HepG2 (cell line): ENCODE data around the gene LYRM1. TPM values are rescaled to one million over a fixed set of nuclear protein-coding genes. Genes with fewer than 3 reads are reported as not detected.
A peak's percentile ranks its signal among the peaks of the same experiment; 100 is the strongest.
"Not testable (repeated sequence)": the region's sequence is repeated elsewhere in the genome, so short reads cannot be mapped to it uniquely, and the experiment has no call there.

Experiments used
- ATAC-seq: fragments of 200-7000 bp; cut with Tn5 transposase; 3 replicates; pipeline ENCODE4 v1.9.1; 2020; ENCODE audit warnings: mild to moderate bottlenecking, moderate library complexity
- BruUV-seq: library from RNA; stranded (reverse); fragments of 400-500 nt; replicated peaks from 2 replicates; lab custom pipeline; 2021; lab: Mats Ljungman, UMichigan
- CTCF ChIA-PET: fragments of 300-600 bp; formaldehyde crosslinking; extraction: SDS; loops from one replicate; lab custom pipeline; 2021; ENCODE audit warnings: low total read pairs, inconsistent platforms, low intra/inter-chr PET ratio; lab: Yijun Ruan, JAX
- POLR2A ChIA-PET: fragments of 350-600 bp; sonication (Branson Sonifier 250); formaldehyde crosslinking; loops from one replicate; lab custom pipeline; 2020; ENCODE audit warnings: antibody characterized with exemption, inconsistent platforms; lab: Yijun Ruan, JAX
- DNase-seq: peaks from one replicate; pipeline ENCODE4 v3.0.0-alpha.2; 2015; ENCODE audit warnings: low spot score
- FAIRE-seq: peaks from 3 replicates; lab custom pipeline; 2011; peaks lifted over from hg19 to GRCh38; lab: Jason Lieb, UNC
- H2AFZ ChIP-seq: one replicate; pipeline ENCODE4 v1.6.1; 2011; ENCODE audit warnings: low read length, inconsistent platforms
- H3K27ac ChIP-seq: fragments of 300-600 bp; 3 replicates; pipeline ENCODE4 v1.8.0; 2011; ENCODE audit warnings: mixed run types, mild to moderate bottlenecking, mixed read lengths, low read length, inconsistent platforms; ENCODE audit not compliant: insufficient read depth; ENCODE audit errors: extremely low read length
- H3K27me3 ChIP-seq, 2 experiments: fragments of 200-600 bp in 1 of 2; 2 replicates in 1 of 2; 3 replicates in 1 of 2; pipeline versions ENCODE4 v1.6.0 to v1.8.0; 2011; ENCODE audit warnings: low read length in 2 of 2, mild to moderate bottlenecking in 2 of 2, moderate library complexity in 2 of 2, inconsistent platforms in 1 of 2; ENCODE audit not compliant: insufficient read depth in 2 of 2, control insufficient read depth in 1 of 2
- H3K36me3 ChIP-seq, 2 experiments: fragments of 200-600 bp in 1 of 2; replicated peaks in 1 of 2; 2 replicates in 1 of 2; 3 replicates in 1 of 2; pipeline versions ENCODE4 v1.5.1 to v1.8.0; 2011; ENCODE audit warnings: low read length in 2 of 2, inconsistent platforms in 1 of 2; ENCODE audit not compliant: insufficient read depth in 2 of 2, control insufficient read depth in 1 of 2
- H3K4me1 ChIP-seq: 2 replicates; pipeline ENCODE4 v1.5.1; 2012; ENCODE audit warnings: low read length, inconsistent platforms; ENCODE audit not compliant: insufficient read depth
- H3K4me2 ChIP-seq: 2 replicates; pipeline ENCODE4 v1.6.0; 2011; ENCODE audit warnings: low read depth, low read length, inconsistent platforms
- H3K4me3 ChIP-seq, 3 experiments: fragments of 200-600 bp in 1 of 3; sonication (generic), shearing (Covaris generic) in 1 of 3; replicated peaks in 1 of 3; 2 replicates each; pipeline ENCODE4 v1.5.1; 2011 to 2016; ENCODE audit warnings: low read length in 3 of 3, inconsistent platforms in 2 of 3, low read depth in 2 of 3, mild to moderate bottlenecking in 2 of 3, control low read depth in 1 of 3, mixed read lengths in 1 of 3; ENCODE audit not compliant: insufficient read depth in 1 of 3
- H3K79me2 ChIP-seq: one replicate; pipeline ENCODE4 v1.6.1; 2011; ENCODE audit warnings: low read length, inconsistent platforms; ENCODE audit not compliant: insufficient read depth
- H3K9ac ChIP-seq: 2 replicates; pipeline ENCODE4 v1.6.0; 2011; ENCODE audit warnings: mild to moderate bottlenecking, low read depth, low read length, inconsistent platforms; ENCODE audit not compliant: insufficient read depth
- H3K9me3 ChIP-seq: 2 replicates; pipeline ENCODE4 v1.5.1; 2012; ENCODE audit warnings: mild to moderate bottlenecking, low read length
- H4K20me1 ChIP-seq: 2 replicates; pipeline ENCODE4 v1.6.0; 2011; ENCODE audit warnings: inconsistent platforms, mild to moderate bottlenecking, low read length, moderate library complexity; ENCODE audit not compliant: insufficient read depth
- ASH2L ChIP-seq: fragments of 300-600, 200-600 bp; sonication (generic); IDR thresholded peaks from 2 replicates; pipeline ENCODE4 v1.7.0; 2017; ENCODE audit warnings: low read depth, mild to moderate bottlenecking, moderate library complexity, mixed read lengths, low read length; ENCODE audit not compliant: insufficient read length
- PAX8 ChIP-seq: sonication (generic); formaldehyde crosslinking; IDR thresholded peaks from 2 replicates; pipeline ENCODE4 v1.8.0; 2022; ENCODE audit warnings: mild to moderate bottlenecking, missing genetic modification reagents, borderline replicate concordance
- POLR2A ChIP-seq, 2 experiments: IDR thresholded peaks; 2 replicates each; pipeline ENCODE4 v1.6.1; 2011; ENCODE audit warnings: low read depth in 2 of 2, low read length in 2 of 2, mild to moderate bottlenecking in 1 of 2, moderate library complexity in 1 of 2; ENCODE audit not compliant: insufficient read depth in 1 of 2
- YY1 ChIP-seq: IDR thresholded peaks from 2 replicates; pipeline ENCODE4 v1.6.1; 2011; ENCODE audit warnings: low read length, low read depth, moderate library complexity, mild to moderate bottlenecking; ENCODE audit not compliant: insufficient read depth, insufficient replicate concordance
- WGBS: methylation state at CpG from one replicate; pipeline ENCODE4 v1.1.6; 2017; ENCODE audit warnings: low lambda C conversion rate; 5-methylcytosine and 5-hydroxymethylcytosine counted together
- in situ Hi-C: cut with HindIII; loops from 2 replicates; pipeline ENCODE4 v1.10.0; 2017; ENCODE audit warnings: low pct_unique_long_range_greater_than_20kb; ENCODE audit not compliant: extremely low pct_ligation_motif_present
- intact Hi-C: fragments of 100-400 bp; cut with micrococcal nuclease; formaldehyde crosslinking; loops from one replicate; pipeline ENCODE4 v1.10.0; 2022; ENCODE audit not compliant: unreplicated experiment
- polyA plus RNA-seq, 8 experiments: library from polyadenylated mRNA; depleted of rRNA in 3 of 8; stranded (reverse) in 7 of 8; unstranded in 1 of 8; fragments of >200 nt; fragmentation: Illumina TruSeq in 4 of 8; extraction: Trizol in 4 of 8; gene quantifications; 2 replicates each; pipeline versions ENCODE4 v1.2.1 to v1.2.3, GENCODE V29; 2011 to 2016; ENCODE audit warnings: low read depth in 4 of 8, missing spikeins in 1 of 8, mixed read lengths in 1 of 8; ENCODE audit not compliant: insufficient read depth in 1 of 8
- total RNA-seq, 5 experiments: library from RNA; depleted of rRNA; stranded (reverse); fragments of >200 nt; fragmentation: Illumina TruSeq; extraction: Trizol; gene quantifications; 2 replicates each; pipeline ENCODE4 v1.2.3, GENCODE V29; 2016; ENCODE audit warnings: low read depth in 1 of 5
- TF ChIP-seq, protein P1 (sequence below): sonication (generic); formaldehyde crosslinking; IDR thresholded peaks from 2 replicates; pipeline ENCODE4 v1.5.0; 2020; ENCODE audit warnings: missing genetic modification reagents, mild to moderate bottlenecking, borderline replicate concordance

LYRM1 gene
- total and polyA plus RNA-seq, 2 of the 13 experiments (the other 11 are each of a cell fraction or from before 2014, with no cell fraction given): 59.2 to 82.6 TPM

DNA sequence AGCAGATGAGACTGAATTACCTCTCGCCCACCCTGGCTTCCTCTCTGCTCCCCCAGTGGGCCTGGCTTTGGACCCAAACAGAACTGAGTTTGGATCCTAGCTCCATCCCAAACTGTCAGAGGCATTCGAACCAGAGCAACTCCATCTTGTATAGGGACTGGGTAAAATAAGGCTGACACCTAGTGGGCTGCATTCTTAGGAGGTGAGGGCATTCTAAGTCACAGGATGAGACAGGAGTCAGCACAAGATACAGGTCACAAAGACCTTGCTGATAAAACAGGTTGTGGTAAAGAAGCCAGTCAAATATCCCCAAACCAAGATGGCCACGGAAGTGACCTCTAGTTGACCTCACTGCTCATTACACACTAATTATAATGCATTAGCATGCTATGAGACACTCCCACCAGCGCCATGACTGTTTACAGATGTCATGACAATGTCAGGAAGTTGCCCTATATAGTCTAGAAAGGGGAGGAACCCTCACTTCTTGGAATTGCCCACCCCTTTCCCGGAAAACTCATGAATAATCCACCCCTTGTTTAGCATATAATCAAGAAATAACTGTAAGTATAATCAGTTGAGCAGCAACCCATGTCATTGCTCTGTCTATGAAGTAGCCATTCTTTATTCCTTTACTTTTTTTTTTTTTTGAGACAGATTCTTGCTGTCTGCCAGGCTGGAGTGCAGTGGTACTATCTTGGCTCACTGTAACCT lies 44.4 kb downstream of the LYRM1 start (continued):
- TF ChIP-seq YY1 (peak; percentile 28), PAX8 (CRISPR knock-in tag) (no peak), ASH2L (no peak), POLR2A (IDR thresholded peaks at IDR 0.05; ENCODE audit: insufficient read depth in 1 of 2, low read depth in 2 of 2, low read length in 2 of 2) (no peak)
- TF ChIP-seq, protein P1, sequence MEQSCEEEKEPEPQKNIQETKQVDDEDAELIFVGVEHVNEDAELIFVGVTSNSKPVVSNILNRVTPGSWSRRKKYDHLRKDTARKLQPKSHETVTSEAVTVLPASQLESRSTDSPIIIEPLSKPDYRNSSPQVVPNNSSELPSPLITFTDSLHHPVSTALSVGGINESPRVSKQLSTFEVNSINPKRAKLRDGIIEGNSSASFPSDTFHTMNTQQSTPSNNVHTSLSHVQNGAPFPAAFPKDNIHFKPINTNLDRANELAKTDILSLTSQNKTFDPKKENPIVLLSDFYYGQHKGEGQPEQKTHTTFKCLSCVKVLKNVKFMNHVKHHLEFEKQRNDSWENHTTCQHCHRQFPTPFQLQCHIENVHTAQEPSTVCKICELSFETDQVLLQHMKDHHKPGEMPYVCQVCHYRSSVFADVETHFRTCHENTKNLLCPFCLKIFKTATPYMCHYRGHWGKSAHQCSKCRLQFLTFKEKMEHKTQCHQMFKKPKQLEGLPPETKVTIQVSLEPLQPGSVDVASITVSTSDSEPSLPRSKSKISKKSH (CRISPR knock-in tag): no peak

DNA sequence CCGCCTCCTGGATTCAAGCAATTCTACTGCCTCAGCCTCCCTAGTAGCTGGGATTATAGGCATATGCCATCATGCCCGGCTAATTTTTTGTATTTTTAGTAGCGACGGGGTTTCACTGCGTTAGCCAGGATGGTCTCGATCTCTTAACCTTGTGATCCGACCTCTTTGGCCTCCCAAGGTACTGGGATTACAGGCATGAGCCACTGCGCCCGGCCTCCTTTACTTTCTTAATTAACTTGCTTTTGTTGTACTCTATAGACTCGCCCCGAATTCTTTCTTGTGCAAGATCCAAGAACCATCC lies 45.0 kb downstream of the LYRM1 start:
- FAIRE-seq: not testable (repeated sequence)
- intact Hi-C loops: loop anchor here (2.0 kb wide), 1 partner anchor 95 kb away; no protein-coding TSS in a partner anchor

More for the DNA sequence above, 45.0 kb downstream of the LYRM1 start:
- in situ Hi-C loops, POLR2A ChIA-PET, DNase-seq, H3K9me3 ChIP-seq, H3K9ac ChIP-seq, H3K4me2 ChIP-seq, ATAC-seq, H3K4me3 ChIP-seq, H2AFZ ChIP-seq, H3K79me2 ChIP-seq, H3K27me3 ChIP-seq, H3K4me1 ChIP-seq, H3K36me3 ChIP-seq, H4K20me1 ChIP-seq, H3K27ac ChIP-seq, BruUV-seq: not testable (repeated sequence)
- CTCF ChIA-PET: interaction anchor here (1.9 kb wide), 1 partner anchor 96 kb away, joined by 9 read pairs; no protein-coding TSS in a partner anchor
- WGBS: 63% methylated on average over 11 of the region's 11 CpGs
